IMR-90 (cell line): Measurements from ENCODE around the gene TJP1. TPM values are rescaled to one million over a fixed set of nuclear protein-coding genes. Genes with fewer than 3 reads are reported as not detected.
"Not testable (repeated sequence)": the region's sequence is repeated elsewhere in the genome, so short reads cannot be mapped to it uniquely, and the experiment has no call there.

ENCODE experiments used
- ATAC-seq: fragments of 200-7000 bp; cut with Tn5 transposase; 2 replicates; pipeline ENCODE4 v1.9.1; 2020; ENCODE audit warnings: low read depth, mild to moderate bottlenecking, moderate library complexity
- BruUV-seq: library from RNA; stranded (reverse); fragments of 400-500 nt; replicated peaks from 2 replicates; lab custom pipeline; 2021; lab: Mats Ljungman, UMichigan
- CTCF ChIA-PET: fragments of 300-600 bp; formaldehyde crosslinking; extraction: SDS; loops from one replicate; lab custom pipeline; 2021; ENCODE audit warnings: antibody characterized with exemption; lab: Yijun Ruan, JAX
- POLR2A ChIA-PET: fragments of 300-600 bp; sonication (Branson Sonifier 250); formaldehyde crosslinking; loops from one replicate; lab custom pipeline; 2022; ENCODE audit warnings: antibody characterized with exemption; ENCODE audit not compliant: unreplicated experiment; lab: Charles Lee
- DNase-seq: peaks from one replicate; pipeline ENCODE4 v3.0.0; 2013
- H2AFZ ChIP-seq: replicated peaks from 2 replicates; pipeline ENCODE3; 2013; ENCODE audit warnings: low read length, mild to moderate bottlenecking; ENCODE audit not compliant: poor library complexity
- H2AK5ac ChIP-seq: 2 replicates; pipeline ENCODE4 v1.6.1; 2013; ENCODE audit warnings: low read depth, low read length, inconsistent platforms
- H2AK9ac ChIP-seq: replicated peaks from 2 replicates; pipeline ENCODE3; 2013; ENCODE audit warnings: mild to moderate bottlenecking, low read depth, low read length, moderate library complexity; ENCODE audit not compliant: poor library complexity
- H2BK120ac ChIP-seq: 2 replicates; pipeline ENCODE4 v1.6.1; 2013; ENCODE audit warnings: low read depth, low read length, inconsistent platforms
- H2BK15ac ChIP-seq: 3 replicates; pipeline ENCODE4 v1.6.1; 2013; ENCODE audit warnings: low read depth, low read length, inconsistent platforms
- H2BK20ac ChIP-seq: 2 replicates; pipeline ENCODE4 v1.6.1; 2013; ENCODE audit warnings: low read depth, mild to moderate bottlenecking, inconsistent platforms, low read length, moderate library complexity
- H2BK5ac ChIP-seq: 2 replicates; pipeline ENCODE4 v1.6.1; 2013; ENCODE audit warnings: mild to moderate bottlenecking, low read depth, low read length, inconsistent platforms; ENCODE audit not compliant: poor library complexity, severe bottlenecking
- H3K14ac ChIP-seq: replicated peaks from 2 replicates; pipeline ENCODE4 v1.6.1; 2013; ENCODE audit warnings: low read depth, low read length, inconsistent platforms
- H3K18ac ChIP-seq: 2 replicates; pipeline ENCODE4 v1.6.1; 2013; ENCODE audit warnings: low read depth, low read length, control low read depth
- H3K23ac ChIP-seq: 2 replicates; pipeline ENCODE4 v1.6.1; 2013; ENCODE audit warnings: low read depth, low read length, inconsistent platforms
- H3K27ac ChIP-seq: 2 replicates; pipeline ENCODE4 v1.5.1; 2013; ENCODE audit warnings: mild to moderate bottlenecking, control low read depth, low read length; ENCODE audit not compliant: insufficient read depth
- H3K27me3 ChIP-seq: 2 replicates; pipeline ENCODE4 v1.6.1; 2013; ENCODE audit warnings: low read length; ENCODE audit not compliant: control insufficient read depth, insufficient read depth
- H3K36me3 ChIP-seq: 2 replicates; pipeline ENCODE4 v1.6.1; 2013; ENCODE audit warnings: low read length, mixed read lengths; ENCODE audit not compliant: control insufficient read depth, insufficient read depth
- H3K4ac ChIP-seq: 2 replicates; pipeline ENCODE4 v1.6.1; 2013; ENCODE audit warnings: low read depth, low read length, inconsistent platforms
- H3K4me1 ChIP-seq: 2 replicates; pipeline ENCODE4 v1.6.1; 2013; ENCODE audit warnings: low read length, mixed read lengths; ENCODE audit not compliant: control insufficient read depth, insufficient read depth
- H3K4me2 ChIP-seq: 2 replicates; pipeline ENCODE4 v1.6.1; 2013; ENCODE audit warnings: low read depth, mild to moderate bottlenecking, control low read depth, low read length, moderate library complexity
- H3K4me3 ChIP-seq: 2 replicates; pipeline ENCODE4 v1.5.1; 2013; ENCODE audit warnings: low read depth, mild to moderate bottlenecking, control low read depth, low read length, moderate library complexity; ENCODE audit not compliant: insufficient read depth
- H3K56ac ChIP-seq: 2 replicates; pipeline ENCODE4 v1.6.1; 2013; ENCODE audit warnings: low read length, inconsistent platforms; ENCODE audit not compliant: insufficient read depth; ENCODE audit errors: extremely low read depth
- H3K79me1 ChIP-seq, 2 experiments: 2 replicates each; pipeline ENCODE4 v1.6.1; 2013; ENCODE audit warnings: low read length in 2 of 2, inconsistent platforms in 1 of 2, low read depth in 1 of 2
- H3K9ac ChIP-seq: 2 replicates; pipeline ENCODE4 v1.6.1; 2013; ENCODE audit warnings: low read depth, low read length, control low read depth
- H3K9me1 ChIP-seq: 2 replicates; pipeline ENCODE4 v1.6.1; 2013; ENCODE audit warnings: low read length, inconsistent platforms; ENCODE audit not compliant: insufficient read depth
- H3K9me3 ChIP-seq: 2 replicates; pipeline ENCODE4 v1.6.1; 2013; ENCODE audit warnings: low read length; ENCODE audit not compliant: control insufficient read depth, insufficient read depth
- H4K20me1 ChIP-seq: 2 replicates; pipeline ENCODE4 v1.6.1; 2013; ENCODE audit warnings: low read length, inconsistent platforms; ENCODE audit not compliant: insufficient read depth
- H4K5ac ChIP-seq: 2 replicates; pipeline ENCODE4 v1.6.1; 2013; ENCODE audit warnings: mild to moderate bottlenecking, low read depth, low read length, control low read depth
- H4K8ac ChIP-seq, 2 experiments: 2 replicates each; pipeline ENCODE4 v1.6.1; 2013; ENCODE audit warnings: low read depth in 2 of 2, low read length in 2 of 2, control low read depth in 1 of 2, inconsistent platforms in 1 of 2
- H4K91ac ChIP-seq: 2 replicates; pipeline ENCODE4 v1.6.1; 2013; ENCODE audit warnings: low read depth, low read length, inconsistent platforms; ENCODE audit not compliant: insufficient read depth
- WGBS, 2 experiments: methylation state at CpG; one replicate each; pipeline versions ENCODE4 v1.1.5 to v1.1.7; 2013; ENCODE audit warnings: missing lambda C conversion rate in 2 of 2; ENCODE audit not compliant: insufficient read length in 1 of 2; ENCODE audit errors: extremely low coverage in 2 of 2; 5-methylcytosine and 5-hydroxymethylcytosine counted together
- dilution Hi-C: fragments of 300-500 bp; cut with HindIII; formaldehyde crosslinking; loops from one replicate; pipeline ENCODE4 v1.14.3; 2018; ENCODE audit warnings: low sequenced_read_pairs; ENCODE audit not compliant: unreplicated experiment
- in situ Hi-C: fragments of 300-500 bp; cut with MboI; formaldehyde crosslinking; loops from 3 replicates; pipeline ENCODE4 v1.14.3; 2019; ENCODE audit warnings: low sequenced_read_pairs, inconsistent platforms, mixed read lengths
- intact Hi-C: fragments of 100-400 bp; cut with micrococcal nuclease; formaldehyde crosslinking; loops from 2 replicates; pipeline ENCODE4 v1.10.0; 2022
- polyA plus RNA-seq, 3 experiments: library from polyadenylated mRNA; depleted of rRNA; stranded (reverse); fragments of >200 nt; gene quantifications; 2 replicates each; pipeline ENCODE4 v1.2.3, GENCODE V29; 2012; ENCODE audit warnings: low replicate concordance in 1 of 3
- total RNA-seq: library from RNA; depleted of rRNA; stranded (reverse); fragments of >200 nt; gene quantifications from 2 replicates; pipeline ENCODE4 v1.2.3, GENCODE V29; 2012

TJP1 gene
- total and polyA plus RNA-seq, 2 of the 4 experiments (the other 2 are of a cell fraction), result 42.2 to 43.4 TPM

DNA sequence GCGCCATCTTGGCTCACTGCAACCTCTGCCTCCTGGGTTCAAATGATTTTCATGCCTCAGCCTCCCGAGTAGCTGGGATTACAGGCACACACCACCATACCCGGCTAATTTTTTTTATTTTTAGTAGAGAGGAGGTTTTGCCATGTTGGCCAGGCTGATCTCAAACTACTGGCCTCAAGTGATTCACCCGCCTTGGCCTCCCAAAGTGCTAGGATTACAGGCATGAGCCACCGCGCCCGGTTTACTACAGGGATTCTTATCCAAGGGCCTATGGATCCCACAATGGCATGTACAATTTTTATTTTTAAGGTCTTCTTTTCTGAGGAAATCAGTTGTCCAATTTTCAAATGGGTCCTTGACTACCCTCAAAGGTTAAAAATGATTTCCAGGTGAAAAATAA lies 150.2 kb downstream of the TJP1 start:
- CTCF ChIA-PET, result interaction anchor here (1.2 kb wide), 1 partner anchor 403 kb away, joined by 4 read pairs; no protein-coding TSS in a partner anchor
- not testable (repeated sequence) for H3K27ac ChIP-seq
- WGBS, 2 experiments, result no CpG with 5 or more reads among the region's 7 CpGs

More for the DNA sequence above, 150.2 kb downstream of the TJP1 start:
- ATAC-seq, H3K27me3 ChIP-seq, H4K91ac ChIP-seq, H4K8ac ChIP-seq, H3K4ac ChIP-seq, H2BK15ac ChIP-seq, H3K23ac ChIP-seq, POLR2A ChIA-PET, H3K4me2 ChIP-seq, H3K14ac ChIP-seq, H2AFZ ChIP-seq, H3K18ac ChIP-seq, intact Hi-C loops, dilution Hi-C loops, H2BK20ac ChIP-seq, H4K20me1 ChIP-seq, H3K56ac ChIP-seq, H3K4me3 ChIP-seq, H3K36me3 ChIP-seq, H3K79me1 ChIP-seq, BruUV-seq, H2AK5ac ChIP-seq, H3K9me3 ChIP-seq, H2AK9ac ChIP-seq, DNase-seq, H2BK5ac ChIP-seq, H4K5ac ChIP-seq, H2BK120ac ChIP-seq, H3K9ac ChIP-seq: not testable (repeated sequence)
- Histone ChIP-seq H3K4me1 (peaks cover 19% of the 10 kb centered on the region), H3K9me1 (peaks cover 11% of the 10 kb centered on the region; the same call in 1 of the 2 replicates)
- in situ Hi-C loops, result loop anchor here (10.0 to 25.0 kb wide), 2 partner anchors 263 to 390 kb away; no protein-coding TSS in a partner anchor
